ENCODE results near the gene VPS13C.
A peak's percentile ranks its signal among the peaks of the same experiment; 100 is the strongest.

VPS13C gene

DNA sequence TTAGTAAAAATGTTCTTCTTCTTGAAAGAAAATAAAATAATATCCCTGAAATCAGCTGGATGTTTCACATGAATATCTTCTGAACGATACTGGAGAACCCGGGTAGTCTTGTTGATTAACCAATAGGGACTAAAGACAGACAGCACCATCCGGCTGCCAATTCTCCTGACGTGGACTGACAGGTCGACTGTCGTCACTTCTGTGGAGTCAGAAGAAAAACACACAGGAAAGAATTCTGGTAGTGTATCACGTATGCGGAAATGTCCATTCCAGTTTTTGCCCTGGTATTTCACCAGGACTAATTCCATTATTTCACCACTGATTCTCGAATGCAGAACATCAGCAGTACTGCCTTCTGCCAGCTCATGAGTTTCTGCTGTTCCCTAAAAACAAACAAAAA is 144.6 kb downstream of the VPS13C start:
- H3K4me1 Mint-ChIP-seq (ENCODE audit: low read depth): no peaks in the 10 kb centered on the region
- no peak for DNase-seq (ENCODE audit: low spot score)
- H3K27me3 Mint-ChIP-seq (ENCODE audit: low read depth): no peaks in the 10 kb centered on the region
- H3K4me3 Mint-ChIP-seq: no peak overlapping the region
- H3K36me3 Mint-ChIP-seq (ENCODE audit: low read depth): peaks cover 42% of the 10 kb centered on the region
- no peaks in the 10 kb centered on the region for H3K9me3 Mint-ChIP-seq
- H3K27ac Mint-ChIP-seq: no peak overlapping the region

DNA sequence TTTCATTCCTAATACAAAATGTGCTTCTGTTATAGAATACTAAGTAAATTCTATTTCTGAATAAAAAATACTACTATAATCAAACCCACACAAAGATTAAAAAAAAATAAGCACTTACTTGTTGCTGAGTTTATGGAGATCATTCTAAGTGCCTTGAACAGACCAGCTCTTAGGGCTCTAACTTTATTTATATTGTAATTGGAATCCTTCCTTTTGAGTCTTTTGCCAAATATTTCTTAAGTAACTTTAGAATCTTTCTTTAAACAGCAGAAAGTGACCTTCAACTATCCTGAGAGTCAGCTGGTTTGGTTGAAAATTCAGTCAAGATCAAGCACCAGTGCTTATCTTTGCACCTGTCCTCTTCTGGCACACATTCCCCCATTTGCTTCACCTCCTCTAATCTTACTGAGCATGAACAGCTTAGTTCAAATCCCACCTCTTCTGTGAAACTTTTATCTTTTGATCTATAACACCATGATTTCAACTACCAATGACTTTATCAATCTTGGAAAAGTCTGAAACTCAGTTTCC is 149.3 kb downstream of the VPS13C start:
- no peaks in the 10 kb centered on the region for H3K4me1 Mint-ChIP-seq (ENCODE audit: low read depth)
- H3K9me3 Mint-ChIP-seq: no peaks in the 10 kb centered on the region
- H3K27ac Mint-ChIP-seq: no peak overlapping the region
- no peaks in the 10 kb centered on the region for H3K27me3 Mint-ChIP-seq (ENCODE audit: low read depth)
- peaks cover 40% of the 10 kb centered on the region for H3K36me3 Mint-ChIP-seq (ENCODE audit: low read depth)
- no peak overlapping the region for H3K4me3 Mint-ChIP-seq
- DNase-seq (ENCODE audit: low spot score): no peak

DNA sequence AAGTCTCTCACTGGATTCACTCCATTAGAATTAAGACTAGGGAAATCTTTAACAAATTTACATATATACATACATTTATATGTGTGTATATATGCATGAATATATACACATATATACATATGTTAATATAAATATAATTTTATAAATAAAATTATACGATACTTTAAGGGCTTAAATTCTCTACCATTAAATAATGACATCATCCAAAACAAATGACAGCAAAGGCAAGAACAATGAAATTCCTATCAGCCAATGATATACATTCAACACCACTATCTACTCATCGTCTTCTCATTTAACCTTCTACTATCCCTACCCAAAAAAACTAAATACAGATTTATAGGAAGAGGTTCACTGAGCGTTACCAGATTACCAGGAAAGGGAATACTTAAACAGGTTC is 152.0 kb downstream of the VPS13C start:
- H3K4me3 Mint-ChIP-seq: no peak overlapping the region
- H3K36me3 Mint-ChIP-seq (ENCODE audit: low read depth): peaks cover 48% of the 10 kb centered on the region
- peaks cover 5% of the 10 kb centered on the region for H3K4me1 Mint-ChIP-seq (ENCODE audit: low read depth)
- peaks cover 6% of the 10 kb centered on the region for H3K9me3 Mint-ChIP-seq
- no peak overlapping the region for H3K27ac Mint-ChIP-seq
- H3K27me3 Mint-ChIP-seq (ENCODE audit: low read depth): no peaks in the 10 kb centered on the region
- DNase-seq (ENCODE audit: low spot score): no peak

DNA sequence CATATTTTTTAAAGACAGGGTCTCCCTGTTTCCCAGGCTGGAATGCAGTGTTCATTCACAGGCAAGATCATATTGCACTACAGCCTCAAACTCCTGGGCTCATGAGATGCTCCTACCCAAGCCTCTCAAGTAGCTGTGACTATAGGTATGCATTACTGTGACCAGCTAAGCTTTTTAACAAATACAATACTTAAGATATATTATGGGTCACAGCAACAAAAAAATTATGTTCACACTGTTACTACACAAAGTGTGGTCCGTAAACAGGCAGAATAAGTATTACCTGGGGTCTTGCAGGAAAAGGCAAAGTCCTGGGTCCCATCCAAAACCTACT is 152.5 kb downstream of the VPS13C start:
- Mint-ChIP-seq H3K27ac (no peak overlapping the region), H3K4me3 (no peak overlapping the region), H3K9me3 (peaks cover 9% of the 10 kb centered on the region), H3K27me3 (ENCODE audit: low read depth) (no peaks in the 10 kb centered on the region), H3K4me1 (ENCODE audit: low read depth) (peaks cover 5% of the 10 kb centered on the region), H3K36me3 (ENCODE audit: low read depth) (peaks cover 51% of the 10 kb centered on the region)
- no peak for DNase-seq (ENCODE audit: low spot score)

DNA sequence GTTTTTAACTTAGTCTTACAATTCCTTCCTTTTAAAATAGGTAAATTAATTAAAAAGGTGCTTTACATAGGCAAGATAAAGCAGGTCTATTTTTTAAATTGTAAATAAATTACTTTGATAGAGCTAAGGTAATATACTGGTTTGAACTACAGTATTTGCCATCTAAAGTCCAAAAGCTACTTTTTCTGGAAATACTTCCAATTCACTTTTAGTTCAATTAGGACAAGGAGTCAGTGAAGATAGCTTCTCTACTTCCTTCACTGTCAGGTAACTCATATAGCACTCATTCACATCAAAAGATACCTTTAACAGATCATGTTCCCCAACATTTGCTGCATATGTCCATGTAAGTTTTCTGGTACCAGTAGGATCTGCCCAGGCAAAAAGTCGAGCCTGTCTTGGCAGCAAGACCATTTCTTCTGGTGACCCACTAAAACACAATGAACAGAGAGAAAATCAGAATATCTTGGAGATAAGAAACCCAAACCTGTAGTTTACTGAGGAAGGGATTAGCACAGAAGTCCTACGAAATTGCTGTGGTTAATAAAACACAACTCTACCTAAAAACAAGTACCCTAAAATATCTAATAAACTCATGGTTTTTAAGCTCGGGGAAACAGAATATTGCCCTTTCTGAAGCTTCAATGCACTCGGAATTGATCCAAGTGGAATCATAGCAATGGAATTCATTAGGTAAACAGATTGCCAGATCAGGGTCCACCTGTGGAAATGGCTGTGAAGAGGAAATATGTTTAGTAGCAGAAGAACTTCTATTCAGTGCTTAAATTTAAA is 153.1 kb downstream of the VPS13C start:
- Mint-ChIP-seq H3K27ac (no peak overlapping the region), H3K4me1 (ENCODE audit: low read depth) (peaks cover 5% of the 10 kb centered on the region), H3K36me3 (ENCODE audit: low read depth) (peaks cover 55% of the 10 kb centered on the region), H3K9me3 (peaks cover 15% of the 10 kb centered on the region), H3K4me3 (no peak overlapping the region), H3K27me3 (ENCODE audit: low read depth) (no peaks in the 10 kb centered on the region)
- no peak for DNase-seq (ENCODE audit: low spot score)

DNA sequence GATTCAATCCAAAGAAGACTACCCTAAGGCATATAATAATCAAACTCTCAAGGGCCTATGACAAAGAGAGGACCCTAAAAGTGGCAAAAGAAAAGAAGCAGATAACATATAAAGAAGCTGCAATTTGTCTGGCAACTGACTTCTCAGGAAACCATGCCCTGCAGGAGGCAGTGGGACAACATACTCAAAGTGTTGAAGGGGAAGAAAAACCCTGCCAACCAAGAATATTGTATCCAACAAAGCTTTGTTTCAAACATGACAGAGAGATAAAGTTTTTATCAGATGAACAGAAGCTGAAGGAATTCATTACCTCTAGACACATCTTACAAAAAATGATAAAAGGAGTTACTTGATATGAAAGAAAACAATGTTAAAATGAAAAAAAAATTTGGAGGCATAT is 167.1 kb downstream of the VPS13C start:
- Mint-ChIP-seq H3K9me3 (peaks cover 33% of the 10 kb centered on the region), H3K27me3 (ENCODE audit: low read depth) (no peaks in the 10 kb centered on the region), H3K4me1 (ENCODE audit: low read depth) (peaks cover 6% of the 10 kb centered on the region), H3K36me3 (ENCODE audit: low read depth) (peaks cover 72% of the 10 kb centered on the region), H3K4me3 (no peak overlapping the region), H3K27ac (no peak overlapping the region)
- no peak for DNase-seq (ENCODE audit: low spot score)

DNA sequence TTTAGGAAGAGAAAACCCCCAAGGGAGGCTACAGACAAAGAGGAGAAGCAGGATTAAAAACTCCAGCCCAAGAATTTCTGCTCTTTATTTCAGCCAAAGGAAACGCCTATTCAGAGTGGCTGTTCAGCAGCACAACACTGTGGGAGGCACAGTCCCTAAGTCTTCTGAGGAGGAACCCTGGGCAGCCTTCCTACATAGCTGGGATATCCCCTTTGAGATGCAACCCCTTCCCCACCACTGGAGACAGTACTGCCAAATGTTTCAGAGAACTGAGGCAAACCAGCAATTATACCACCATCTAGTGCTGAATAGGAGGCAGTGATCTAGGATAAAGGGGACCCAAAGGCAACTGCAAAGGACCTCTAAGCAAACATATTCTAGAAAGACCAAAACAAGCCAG is 168.1 kb downstream of the VPS13C start:
- Mint-ChIP-seq H3K9me3 (peaks cover 27% of the 10 kb centered on the region), H3K27me3 (ENCODE audit: low read depth) (no peaks in the 10 kb centered on the region), H3K27ac (no peak overlapping the region), H3K4me1 (ENCODE audit: low read depth) (peaks cover 6% of the 10 kb centered on the region), H3K4me3 (no peak overlapping the region), H3K36me3 (ENCODE audit: low read depth) (peaks cover 67% of the 10 kb centered on the region)
- DNase-seq (ENCODE audit: low spot score): no peak

DNA sequence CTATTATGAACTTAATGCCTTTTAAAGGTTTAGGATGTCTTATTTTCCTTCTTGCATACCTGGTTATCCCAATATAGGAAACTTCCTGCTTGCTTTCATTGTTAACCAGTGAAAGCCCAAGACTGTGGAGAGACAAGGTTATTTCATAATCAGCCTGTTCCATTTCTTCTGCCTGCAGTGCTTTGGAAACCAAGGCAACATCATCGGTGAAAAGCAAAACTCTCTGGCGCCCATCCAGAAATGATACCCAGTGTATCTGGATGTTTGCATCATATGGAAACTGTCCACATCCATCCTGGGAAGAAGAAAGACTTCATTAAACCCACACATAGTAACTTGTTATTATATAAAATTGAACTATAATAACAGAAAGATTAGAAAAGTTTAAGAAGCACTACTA is 170.1 kb downstream of the VPS13C start:
- H3K4me3 Mint-ChIP-seq: no peak overlapping the region
- H3K27ac Mint-ChIP-seq: no peak overlapping the region
- DNase-seq (ENCODE audit: low spot score): no peak
- no peaks in the 10 kb centered on the region for H3K27me3 Mint-ChIP-seq (ENCODE audit: low read depth)
- H3K9me3 Mint-ChIP-seq: peaks cover 24% of the 10 kb centered on the region
- peaks cover 6% of the 10 kb centered on the region for H3K4me1 Mint-ChIP-seq (ENCODE audit: low read depth)
- peaks cover 57% of the 10 kb centered on the region for H3K36me3 Mint-ChIP-seq (ENCODE audit: low read depth)

DNA sequence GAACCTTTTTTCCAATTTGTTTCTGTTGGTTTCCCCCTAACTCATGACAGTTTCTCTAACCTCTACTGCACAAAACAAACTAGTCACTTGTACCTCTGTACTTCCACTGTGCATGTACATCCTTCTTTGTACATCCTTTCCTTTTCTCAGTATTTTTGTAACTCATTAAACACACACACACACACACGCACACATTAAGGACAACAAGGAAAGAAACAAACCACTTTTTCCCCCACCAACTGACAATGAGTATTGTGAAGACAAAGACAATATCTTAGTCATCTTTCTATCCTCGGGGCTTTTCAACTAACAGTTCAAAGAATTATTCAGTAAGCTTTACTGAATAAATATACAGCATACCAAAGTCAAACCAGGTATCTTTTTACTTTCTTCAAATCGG is 170.5 kb downstream of the VPS13C start:
- H3K4me3 Mint-ChIP-seq: no peak overlapping the region
- H3K4me1 Mint-ChIP-seq (ENCODE audit: low read depth): peaks cover 6% of the 10 kb centered on the region
- peaks cover 20% of the 10 kb centered on the region for H3K9me3 Mint-ChIP-seq
- no peaks in the 10 kb centered on the region for H3K27me3 Mint-ChIP-seq (ENCODE audit: low read depth)
- no peak for DNase-seq (ENCODE audit: low spot score)
- H3K27ac Mint-ChIP-seq: peak overlapping the region; percentile 35
- peaks cover 53% of the 10 kb centered on the region for H3K36me3 Mint-ChIP-seq (ENCODE audit: low read depth)

DNA sequence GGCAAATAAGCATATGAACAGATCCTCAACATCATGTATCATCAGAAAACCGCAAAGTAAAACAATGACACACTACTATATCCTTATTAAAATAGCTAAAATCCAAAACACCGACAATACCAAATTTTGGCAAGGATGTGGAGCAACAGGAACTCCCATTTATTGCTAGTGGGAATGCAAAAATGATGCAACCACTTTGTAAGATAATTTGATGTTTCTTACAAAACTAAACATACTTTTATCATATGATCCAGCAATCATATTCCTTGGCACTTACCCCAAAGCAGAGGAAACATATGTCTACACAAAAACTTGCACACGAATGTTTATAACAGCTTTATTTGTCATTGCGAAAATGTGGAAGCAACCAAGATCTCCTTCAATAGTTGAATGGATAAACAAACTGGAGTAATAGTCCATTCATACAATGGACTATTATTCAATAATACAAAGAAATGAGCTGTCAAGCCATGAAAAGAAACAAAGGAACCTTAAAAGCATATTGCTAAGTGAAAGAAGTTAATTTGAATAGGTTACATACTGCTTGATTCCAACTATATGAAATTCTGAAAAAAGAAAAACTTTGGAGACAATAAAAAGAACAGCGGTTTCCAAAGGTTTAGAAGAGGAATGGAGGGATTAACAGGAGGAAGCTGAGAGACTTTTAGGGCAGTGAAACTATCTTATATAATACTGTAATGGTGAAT is 172.0 kb downstream of the VPS13C start:
- no peak overlapping the region for H3K27ac Mint-ChIP-seq
- no peaks in the 10 kb centered on the region for H3K27me3 Mint-ChIP-seq (ENCODE audit: low read depth)
- H3K36me3 Mint-ChIP-seq (ENCODE audit: low read depth): peaks cover 41% of the 10 kb centered on the region
- H3K4me1 Mint-ChIP-seq (ENCODE audit: low read depth): peaks cover 6% of the 10 kb centered on the region
- DNase-seq (ENCODE audit: low spot score): no peak
- no peak overlapping the region for H3K4me3 Mint-ChIP-seq
- peaks cover 11% of the 10 kb centered on the region for H3K9me3 Mint-ChIP-seq

DNA sequence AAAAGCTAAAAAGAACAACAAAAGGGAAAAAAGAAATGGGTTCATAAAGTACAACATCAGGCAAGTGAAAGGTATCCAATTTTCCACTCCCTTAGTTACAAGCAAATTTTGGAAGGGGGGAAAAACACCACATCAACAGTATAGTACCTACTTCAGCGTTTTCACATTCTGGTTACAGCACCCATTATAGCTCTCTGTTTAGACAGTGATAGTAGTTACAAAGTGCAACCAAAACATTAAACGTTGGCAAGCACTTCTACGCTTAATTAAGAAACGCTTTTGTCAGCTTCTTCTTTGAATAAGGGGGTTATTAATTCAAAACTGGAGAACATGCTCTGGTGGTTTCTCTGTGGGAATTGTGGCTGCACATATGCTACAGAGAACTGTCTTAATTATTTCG is 180.2 kb downstream of the VPS13C start:
- DNase-seq (ENCODE audit: low spot score): no peak
- peaks cover 9% of the 10 kb centered on the region for H3K36me3 Mint-ChIP-seq (ENCODE audit: low read depth)
- H3K4me3 Mint-ChIP-seq: no peak overlapping the region
- no peaks in the 10 kb centered on the region for H3K9me3 Mint-ChIP-seq
- no peaks in the 10 kb centered on the region for H3K4me1 Mint-ChIP-seq (ENCODE audit: low read depth)
- H3K27ac Mint-ChIP-seq: no peak overlapping the region
- no peaks in the 10 kb centered on the region for H3K27me3 Mint-ChIP-seq (ENCODE audit: low read depth)

DNA sequence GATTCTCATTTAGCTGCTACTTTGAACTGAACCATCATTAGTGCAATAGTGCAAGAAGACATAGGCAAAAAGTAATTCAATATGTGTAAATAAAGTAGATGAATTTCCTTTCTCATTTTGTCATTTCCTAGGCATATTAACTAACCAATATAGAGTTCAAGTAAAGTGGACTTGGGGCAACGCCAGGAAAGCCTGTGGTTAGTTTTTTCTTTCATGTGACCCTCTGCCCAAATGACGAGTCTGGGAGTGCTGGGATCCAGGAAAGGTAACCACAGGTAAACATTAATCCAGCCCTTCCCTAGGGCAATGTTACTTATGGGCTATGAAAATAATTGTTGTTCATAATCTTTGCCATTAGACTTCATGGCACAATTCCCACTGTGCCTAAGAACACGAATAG is 181.0 kb downstream of the VPS13C start:
- Mint-ChIP-seq H3K9me3 (no peaks in the 10 kb centered on the region), H3K36me3 (ENCODE audit: low read depth) (peaks cover 10% of the 10 kb centered on the region), H3K27ac (no peak overlapping the region), H3K4me3 (no peak overlapping the region), H3K4me1 (ENCODE audit: low read depth) (no peaks in the 10 kb centered on the region), H3K27me3 (ENCODE audit: low read depth) (no peaks in the 10 kb centered on the region)
- no peak for DNase-seq (ENCODE audit: low spot score)

DNA sequence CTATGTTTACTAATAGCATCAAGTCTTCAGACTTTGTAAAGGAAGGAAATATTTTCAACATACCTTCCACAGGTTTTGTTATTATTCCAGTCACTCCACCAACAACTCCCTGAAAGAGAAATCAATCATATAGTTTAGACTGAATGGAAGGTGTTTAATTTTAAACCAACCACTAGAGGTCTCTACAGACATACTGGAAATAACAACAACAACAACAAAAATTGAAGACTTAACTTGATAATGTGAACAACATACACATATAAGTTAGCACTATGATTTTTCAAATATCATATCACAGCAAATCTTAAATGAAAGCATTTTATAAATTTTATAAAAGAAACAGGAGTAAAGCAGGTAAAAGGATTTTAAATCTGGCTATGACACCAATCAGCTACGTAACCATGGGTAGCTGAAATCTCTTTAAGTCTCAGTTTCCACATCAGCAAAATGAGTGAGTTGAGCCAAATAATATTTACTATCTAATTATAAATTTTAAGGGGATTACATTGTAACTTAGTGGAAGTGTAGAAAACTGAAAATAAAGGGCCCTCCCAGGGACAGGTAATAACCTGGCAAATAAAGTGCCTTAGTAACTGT is 188.2 kb downstream of the VPS13C start:
- no peak for DNase-seq (ENCODE audit: low spot score)
- H3K4me3 Mint-ChIP-seq: no peak overlapping the region
- H3K27me3 Mint-ChIP-seq (ENCODE audit: low read depth): no peaks in the 10 kb centered on the region
- no peak overlapping the region for H3K27ac Mint-ChIP-seq
- H3K36me3 Mint-ChIP-seq (ENCODE audit: low read depth): peaks cover 28% of the 10 kb centered on the region
- no peaks in the 10 kb centered on the region for H3K9me3 Mint-ChIP-seq
- H3K4me1 Mint-ChIP-seq (ENCODE audit: low read depth): no peaks in the 10 kb centered on the region

DNA sequence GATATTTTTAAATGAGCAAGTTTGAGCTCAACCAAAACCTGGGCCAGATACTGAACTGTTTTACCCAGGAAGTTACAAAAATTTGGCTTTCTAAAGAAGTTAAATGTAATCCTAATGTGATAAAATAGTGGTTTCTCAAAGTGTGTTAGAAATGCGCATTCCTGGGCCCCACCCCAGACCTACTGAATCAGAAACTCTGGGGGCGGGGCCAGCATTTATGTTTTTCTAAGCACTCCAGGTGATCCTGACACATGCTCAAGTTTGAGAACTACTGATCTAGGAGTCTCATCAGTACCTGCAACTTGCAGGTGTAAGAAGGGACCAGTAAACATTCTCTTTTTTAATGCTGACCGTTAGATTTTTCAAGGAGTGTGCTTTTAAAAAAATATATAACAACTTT is 190.6 kb downstream of the VPS13C start:
- Mint-ChIP-seq H3K27ac (no peak overlapping the region), H3K4me3 (no peak overlapping the region), H3K9me3 (no peaks in the 10 kb centered on the region), H3K4me1 (ENCODE audit: low read depth) (no peaks in the 10 kb centered on the region), H3K36me3 (ENCODE audit: low read depth) (peaks cover 25% of the 10 kb centered on the region), H3K27me3 (ENCODE audit: low read depth) (no peaks in the 10 kb centered on the region)
- DNase-seq (ENCODE audit: low spot score): no peak
